Ishikawa (cell line): ENCODE data around the gene NKRF.

Source experiments
- EGR1 ChIP-seq: IDR thresholded peaks from 2 replicates; pipeline ENCODE4 v1.6.1; 2012
- EP300 ChIP-seq: IDR thresholded peaks from 2 replicates; pipeline ENCODE4 v1.6.1; 2012; ENCODE audit warnings: borderline replicate concordance
- MAX ChIP-seq: IDR thresholded peaks from 2 replicates; pipeline ENCODE4 v1.6.1; 2012
- NFIC ChIP-seq: IDR thresholded peaks from 2 replicates; pipeline ENCODE4 v1.6.1; 2012
- RAD21 ChIP-seq: IDR thresholded peaks from 2 replicates; pipeline ENCODE4 v1.6.1; 2012; ENCODE audit warnings: low read depth
- TAF1 ChIP-seq: IDR thresholded peaks from 2 replicates; pipeline ENCODE4 v1.6.1; 2012; ENCODE audit warnings: low read depth, mild to moderate bottlenecking
- TCF12 ChIP-seq: IDR thresholded peaks from 2 replicates; pipeline ENCODE4 v1.6.1; 2012; ENCODE audit warnings: low read depth
- YY1 ChIP-seq: IDR thresholded peaks from 2 replicates; pipeline ENCODE4 v1.6.1; 2012; ENCODE audit warnings: low read depth

GRCh38 chrX:119541188-119541587 is 65.0 kb downstream of the NKRF start:
- TF ChIP-seq RAD21 (no peak), EGR1 (no peak), YY1 (no peak), MAX (no peak), TCF12 (no peak), TAF1 (no peak), NFIC (no peak), EP300 (no peak)
